ENCODE data around the gene FREM1.

DNA sequence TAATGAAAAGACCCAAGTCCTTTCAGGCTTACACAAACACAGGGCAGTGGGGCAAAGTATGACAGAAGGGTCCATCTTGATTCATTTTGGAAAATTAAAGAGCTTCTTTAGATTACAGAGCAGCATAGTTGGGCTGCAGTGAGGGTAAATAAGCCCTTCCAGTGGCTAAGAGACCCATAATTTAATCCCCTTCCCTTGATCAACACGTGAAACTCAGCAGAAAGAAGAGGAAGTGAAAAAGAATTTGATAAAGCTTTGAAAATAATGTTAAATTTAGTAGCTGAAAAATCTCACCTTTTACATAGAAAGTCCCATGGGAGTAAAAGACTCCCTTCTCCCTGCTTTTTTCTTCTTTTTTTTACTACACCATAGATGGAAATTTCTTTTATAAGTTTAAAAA is 87.6 kb downstream of the FREM1 start:
- TF ChIP-seq, protein P1, sequence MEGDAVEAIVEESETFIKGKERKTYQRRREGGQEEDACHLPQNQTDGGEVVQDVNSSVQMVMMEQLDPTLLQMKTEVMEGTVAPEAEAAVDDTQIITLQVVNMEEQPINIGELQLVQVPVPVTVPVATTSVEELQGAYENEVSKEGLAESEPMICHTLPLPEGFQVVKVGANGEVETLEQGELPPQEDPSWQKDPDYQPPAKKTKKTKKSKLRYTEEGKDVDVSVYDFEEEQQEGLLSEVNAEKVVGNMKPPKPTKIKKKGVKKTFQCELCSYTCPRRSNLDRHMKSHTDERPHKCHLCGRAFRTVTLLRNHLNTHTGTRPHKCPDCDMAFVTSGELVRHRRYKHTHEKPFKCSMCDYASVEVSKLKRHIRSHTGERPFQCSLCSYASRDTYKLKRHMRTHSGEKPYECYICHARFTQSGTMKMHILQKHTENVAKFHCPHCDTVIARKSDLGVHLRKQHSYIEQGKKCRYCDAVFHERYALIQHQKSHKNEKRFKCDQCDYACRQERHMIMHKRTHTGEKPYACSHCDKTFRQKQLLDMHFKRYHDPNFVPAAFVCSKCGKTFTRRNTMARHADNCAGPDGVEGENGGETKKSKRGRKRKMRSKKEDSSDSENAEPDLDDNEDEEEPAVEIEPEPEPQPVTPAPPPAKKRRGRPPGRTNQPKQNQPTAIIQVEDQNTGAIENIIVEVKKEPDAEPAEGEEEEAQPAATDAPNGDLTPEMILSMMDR (conservative IDR thresholded peaks at IDR 0.05; ENCODE audit: low read depth, low read length) = no peak
- TF ChIP-seq EZH2 (IDR thresholded peaks at IDR 0.05; ENCODE audit: low read length, unreplicated experiment) (no peak), EZH2phosphoT487 (IDR thresholded peaks at IDR 0.05; ENCODE audit: borderline replicate concordance, low read length) (no peak)

All from PC-3 (cell line).